GM18868 (cell line): Measurements from ENCODE around the gene MPRIP.

Experiments used
- ATAC-seq: cut with Tn5 transposase; IDR thresholded peaks from one replicate; pipeline ENCODE4 v1.9.1; 2021; ENCODE audit warnings: mild to moderate bottlenecking, moderate library complexity; ENCODE audit not compliant: unreplicated experiment

The MPRIP gene

DNA sequence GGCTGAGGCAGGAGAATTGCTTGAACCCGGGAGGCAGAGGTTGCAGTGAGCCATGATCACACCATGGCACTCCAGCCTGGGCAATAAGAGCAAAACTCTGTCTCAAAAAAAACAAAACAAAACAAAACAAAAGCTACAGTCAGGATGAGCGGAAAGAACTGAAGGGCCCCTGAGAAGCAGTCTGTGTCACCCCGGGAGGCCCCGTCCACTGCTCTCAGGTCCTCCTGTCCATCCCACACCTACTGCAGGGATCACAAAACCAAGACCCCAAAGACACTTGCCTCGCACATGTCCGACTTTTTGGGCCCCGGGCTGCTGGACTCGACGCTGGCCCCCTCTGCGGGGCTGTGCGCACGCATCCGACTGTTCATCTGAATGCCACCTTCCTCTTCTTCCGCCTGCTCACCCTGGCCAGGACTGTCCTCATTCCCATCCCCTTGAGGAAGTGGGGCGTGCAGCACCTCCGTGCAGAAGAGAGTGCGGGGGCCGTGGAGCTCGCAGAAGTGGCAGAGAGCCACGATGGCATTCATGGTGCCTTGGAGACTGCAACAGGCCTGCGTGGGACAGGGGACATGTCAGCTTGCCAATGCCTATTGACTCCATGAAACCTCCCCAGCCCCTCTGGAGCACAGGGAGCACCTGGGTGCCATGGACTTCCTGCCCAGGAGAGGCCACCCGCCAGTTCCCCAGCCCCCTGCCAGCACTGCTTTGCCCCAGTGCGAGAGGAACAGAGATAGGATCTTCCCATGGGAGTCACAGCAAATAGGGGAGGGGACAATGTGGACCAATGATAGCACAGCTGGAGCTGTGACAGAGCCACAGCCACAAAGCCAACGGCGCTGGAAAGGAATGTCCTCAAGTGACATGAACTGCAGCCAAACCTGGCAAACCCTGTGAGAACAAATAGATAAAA is 185.6 kb downstream of the MPRIP start:
- no peak for ATAC-seq

DNA sequence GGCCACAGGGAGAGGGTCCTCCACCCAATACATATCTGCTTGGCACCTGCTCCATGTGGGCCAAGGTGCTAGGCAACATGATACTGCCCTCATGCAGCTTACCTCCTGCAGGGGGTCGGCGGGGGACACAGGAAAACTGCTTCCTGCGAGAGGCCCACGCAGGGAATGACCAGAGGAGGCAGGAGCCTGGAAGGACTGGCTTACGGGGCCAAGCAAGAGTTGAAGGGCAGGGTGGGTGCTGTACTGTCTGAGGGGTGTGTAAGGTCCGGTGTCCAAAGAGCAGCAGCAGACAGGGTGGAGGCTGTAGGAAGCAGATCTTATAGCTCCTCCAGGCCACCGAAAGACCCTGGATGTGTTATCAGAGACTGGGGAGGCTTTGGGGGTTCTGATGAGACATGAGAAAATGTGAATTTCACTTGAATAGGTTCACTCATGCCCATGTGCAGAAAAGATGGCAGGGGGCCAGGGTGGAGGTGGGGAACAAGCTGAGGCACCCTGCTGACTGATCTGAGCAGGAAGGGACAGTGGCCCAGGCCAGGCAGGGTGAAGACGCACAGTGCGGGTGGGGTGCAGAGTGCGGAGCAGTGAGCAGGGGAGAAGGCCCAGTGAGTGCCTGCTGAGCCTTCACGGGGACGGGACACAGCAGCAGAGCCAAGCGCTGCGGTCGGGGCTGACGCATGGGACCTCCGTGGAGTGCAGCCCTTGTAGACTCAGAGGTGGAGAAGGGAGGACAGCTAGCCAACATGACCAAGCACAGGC is 186.4 kb downstream of the MPRIP start:
- no peak for ATAC-seq

GRCh38 chr17:17229416-17230384 is 187.4 kb downstream of the MPRIP start:
- no peak for ATAC-seq

DNA sequence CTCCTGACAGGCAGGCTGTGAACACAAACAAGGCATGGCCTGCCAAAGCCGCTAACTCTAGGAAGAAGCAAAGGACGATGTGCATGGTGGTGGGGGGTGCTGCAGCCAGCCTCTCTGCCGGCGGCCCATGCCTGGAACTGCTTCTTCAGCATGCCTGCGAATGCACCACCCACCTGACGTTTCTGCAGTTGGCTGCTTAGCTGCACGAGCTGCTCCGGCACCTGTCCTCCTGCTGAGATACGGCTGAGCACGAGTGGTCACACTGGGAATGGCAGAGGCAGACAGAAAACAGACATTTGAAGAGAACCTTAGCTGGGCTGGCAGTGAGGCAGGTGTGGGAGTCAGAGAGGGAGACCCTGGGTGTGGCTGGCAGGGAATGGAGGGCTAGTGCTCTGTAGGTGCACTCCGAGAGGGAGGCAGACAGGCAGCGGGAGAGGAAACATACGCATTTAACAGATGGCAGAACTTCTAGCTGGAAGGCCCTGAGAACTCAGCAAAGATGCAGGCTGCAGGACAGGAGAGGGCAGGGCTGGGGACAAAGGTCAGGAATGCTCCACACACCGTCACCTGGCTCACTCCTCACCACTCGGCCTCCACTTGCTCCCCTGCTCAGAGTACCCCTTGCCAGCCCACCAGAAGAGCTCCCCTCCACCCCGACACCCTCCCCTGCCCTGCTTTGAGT is 189.5 kb downstream of the MPRIP start:
- no peak for ATAC-seq

DNA sequence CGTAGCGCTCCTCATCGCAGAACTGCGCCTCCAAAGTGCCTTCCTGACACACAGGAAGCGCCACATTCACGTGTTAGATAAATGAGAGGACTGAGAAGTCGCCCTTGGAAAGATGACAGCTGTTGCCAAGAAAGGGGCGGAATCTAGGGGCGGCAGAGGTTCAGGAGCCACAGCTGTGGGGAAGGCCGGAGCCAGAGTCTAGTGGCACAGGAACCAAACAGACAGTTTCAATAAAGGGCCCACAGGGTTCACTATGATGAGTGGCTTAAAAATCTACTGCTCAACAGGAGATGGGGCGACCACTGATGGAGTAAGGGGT is 190.0 kb downstream of the MPRIP start:
- no peak for ATAC-seq

- ATAC-seq, result no peak
Observed at GRCh38 chr17:17235212-17236174, 193.2 kb downstream of the MPRIP start.

DNA sequence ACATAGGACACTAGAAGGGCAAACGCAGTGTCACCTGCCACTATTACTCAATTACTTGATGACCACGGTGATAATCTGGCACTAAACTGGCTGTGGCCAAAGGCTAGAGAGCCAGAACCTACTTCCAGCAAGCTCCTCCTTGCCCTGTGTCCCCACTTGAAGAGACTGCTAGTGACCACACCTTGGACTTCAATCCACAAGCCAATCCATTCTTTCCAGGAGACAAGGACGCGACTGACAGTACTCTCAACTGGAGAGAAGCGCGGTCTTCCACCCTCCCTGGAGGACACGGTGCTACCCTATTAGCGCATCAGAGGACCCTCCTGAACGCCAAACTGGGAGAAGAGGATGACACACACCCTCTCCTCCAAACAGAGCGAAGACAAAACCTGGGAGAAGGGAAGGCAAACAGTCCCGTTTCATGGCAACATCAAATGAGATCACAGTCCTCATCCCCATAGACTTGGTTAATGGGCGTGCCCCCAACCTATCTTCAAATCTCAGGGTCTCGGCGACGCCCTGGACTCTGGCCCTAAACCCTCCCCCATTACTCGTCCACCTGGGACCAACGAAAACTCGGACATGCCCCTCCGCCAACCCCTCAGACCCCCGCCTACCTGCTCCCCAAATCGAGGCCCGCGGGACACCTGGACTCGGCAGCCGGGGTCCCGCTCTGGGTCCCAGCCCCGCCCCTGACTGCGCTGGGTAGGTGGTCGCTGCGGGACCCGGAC is 194.2 kb downstream of the MPRIP start:
- peak; percentile 22 for ATAC-seq

DNA sequence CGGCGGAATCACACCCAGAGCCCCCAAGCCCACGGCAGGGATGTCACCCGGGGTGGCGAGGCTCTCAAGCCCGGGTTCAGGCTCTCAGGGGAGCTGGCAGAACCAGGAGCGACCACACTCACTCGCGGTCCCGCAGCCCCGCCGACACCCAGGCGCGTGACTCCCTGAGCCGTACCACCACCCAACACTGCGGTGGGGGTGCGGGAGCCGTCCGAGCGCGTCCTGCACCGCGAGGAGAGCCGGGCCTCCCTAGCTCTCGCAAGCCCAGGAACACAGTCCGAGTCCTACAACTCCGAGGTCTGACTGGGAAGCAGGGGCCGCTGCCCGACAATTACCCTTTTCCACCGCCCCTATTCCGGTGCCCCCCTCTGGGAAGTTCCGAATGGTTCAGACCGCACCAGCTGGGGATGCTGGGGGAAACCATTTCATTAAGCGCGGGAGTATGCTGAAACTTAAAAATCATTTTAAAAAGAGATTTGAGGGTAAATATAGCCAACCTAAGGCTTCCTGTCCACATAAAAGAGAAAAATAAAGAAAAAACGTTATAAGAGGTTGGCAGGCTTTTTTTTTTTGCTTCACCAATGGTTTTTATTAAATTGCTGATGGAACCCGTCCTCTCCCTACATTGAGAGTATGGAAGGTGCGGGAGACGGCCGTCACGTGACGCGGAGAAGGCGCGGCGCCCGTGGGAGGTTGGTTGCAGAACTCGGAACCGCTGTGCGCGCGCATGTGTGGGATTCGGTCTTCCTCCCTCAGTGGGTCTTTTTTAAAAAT is 195.0 kb downstream of the MPRIP start, which contains the start of gene FLCN:
Gene FLCN (minus strand): TSS at position 143 of the 774 bp plus-strand sequence. CDS start 9,031 bp downstream, outside the sequence.
- ATAC-seq, result peak; percentile 88

GRCh38 chr17:17239832-17240231 is 197.6 kb downstream of the MPRIP start:
- no peak for ATAC-seq

- ATAC-seq, result no peak
Observed at GRCh38 chr17:17241656-17242055, 199.4 kb downstream of the MPRIP start.

DNA sequence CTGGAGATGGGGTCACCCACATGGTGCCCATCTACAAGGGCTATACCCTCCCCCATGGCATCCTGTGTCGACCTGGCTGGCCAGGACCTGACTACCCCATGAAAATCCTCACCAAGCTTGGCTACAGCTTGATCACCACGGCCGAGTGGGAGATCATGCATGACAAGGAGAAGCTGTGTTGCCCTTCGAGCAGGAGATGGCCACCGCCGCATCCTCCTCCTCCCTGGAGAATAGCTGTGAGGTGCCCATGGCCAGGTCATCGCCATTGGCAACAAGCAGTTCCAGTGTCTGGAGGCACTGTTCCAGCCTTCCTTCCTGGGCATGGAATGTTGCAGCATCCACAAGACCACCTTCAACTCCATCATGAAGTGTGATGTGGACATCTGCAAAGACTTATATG is 200.0 kb downstream of the MPRIP start:
- no peak for ATAC-seq
